GM21367 (cell line): Measurements from ENCODE around the gene AMN1.
A peak's percentile ranks its signal among the peaks of the same experiment; 100 is the strongest.
"Not testable (repeated sequence)": the region's sequence is repeated elsewhere in the genome, so short reads cannot be mapped to it uniquely, and the experiment has no call there.

Experiments used
- ATAC-seq: cut with Tn5 transposase; IDR thresholded peaks from one replicate; pipeline ENCODE4 v1.9.1; 2021; ENCODE audit not compliant: unreplicated experiment

Gene AMN1

DNA sequence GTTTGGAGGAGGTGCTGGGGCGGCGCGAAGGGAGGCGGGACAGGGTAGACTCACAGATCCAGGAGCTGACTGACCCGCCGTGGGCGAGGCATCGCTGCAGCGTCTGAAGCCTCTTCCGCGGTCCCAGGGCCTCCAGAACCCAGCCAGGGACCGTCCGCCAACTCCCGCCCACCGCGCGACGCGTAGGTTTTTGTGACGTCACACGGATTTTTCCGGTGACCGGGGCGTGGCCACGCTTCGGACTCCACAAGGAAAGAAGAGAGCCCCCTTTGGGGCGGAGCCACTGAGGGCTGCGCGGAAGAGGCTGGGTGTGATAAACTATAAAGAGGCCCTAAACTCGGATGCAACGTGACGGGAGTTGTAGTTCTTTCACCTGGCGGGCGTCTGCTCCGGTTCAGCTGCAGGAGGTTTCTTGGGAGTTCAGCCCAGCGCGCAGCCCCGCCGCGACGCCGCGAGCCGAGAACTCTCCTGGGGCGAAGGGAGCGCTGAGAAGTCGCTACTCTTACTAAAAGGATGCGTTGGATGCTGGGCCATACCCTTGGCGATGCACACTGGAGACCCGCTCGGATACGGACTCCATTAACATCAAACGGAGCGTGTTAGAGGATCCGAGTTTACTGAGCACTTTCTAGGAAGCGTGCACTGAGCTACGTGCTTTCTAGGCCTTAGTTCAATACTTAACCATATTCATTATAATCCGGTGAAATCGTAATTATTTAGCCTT, at the start of gene AMN1:
Gene AMN1, minus strand, starts transcription at position 105 of the 724 bp plus-strand sequence. Its CDS starts 13 bp downstream, at position 92.
- peak; percentile 91 for ATAC-seq

GRCh38 chr12:31773867-31774266, 45.0 kb upstream of the AMN1 start:
- no peak for ATAC-seq

DNA sequence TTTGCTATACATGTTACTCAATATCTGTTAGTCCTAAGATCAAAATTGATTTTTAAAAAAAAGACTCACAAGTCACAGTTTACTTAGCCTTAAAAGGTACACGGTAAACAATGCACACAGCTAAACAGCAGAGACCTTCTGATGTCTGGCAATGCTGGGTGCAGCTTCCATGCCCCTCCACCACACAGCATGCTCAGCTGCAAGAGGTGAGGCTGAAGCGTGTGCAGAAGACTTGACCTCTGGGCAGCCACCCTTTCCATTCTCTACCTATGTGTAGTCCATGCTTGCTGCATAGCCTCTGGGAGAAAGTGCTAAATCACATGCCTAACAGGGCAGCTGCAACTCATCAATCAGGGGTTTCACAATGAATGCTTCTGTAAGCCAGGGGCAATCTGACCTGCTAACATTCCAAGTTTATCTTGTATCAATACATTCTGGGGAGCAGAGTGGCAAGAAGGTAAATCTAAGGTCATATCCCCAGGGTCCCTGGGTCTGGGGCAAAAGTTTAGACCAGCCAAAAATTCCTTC, 44.5 kb upstream of the AMN1 start:
- no peak for ATAC-seq

DNA sequence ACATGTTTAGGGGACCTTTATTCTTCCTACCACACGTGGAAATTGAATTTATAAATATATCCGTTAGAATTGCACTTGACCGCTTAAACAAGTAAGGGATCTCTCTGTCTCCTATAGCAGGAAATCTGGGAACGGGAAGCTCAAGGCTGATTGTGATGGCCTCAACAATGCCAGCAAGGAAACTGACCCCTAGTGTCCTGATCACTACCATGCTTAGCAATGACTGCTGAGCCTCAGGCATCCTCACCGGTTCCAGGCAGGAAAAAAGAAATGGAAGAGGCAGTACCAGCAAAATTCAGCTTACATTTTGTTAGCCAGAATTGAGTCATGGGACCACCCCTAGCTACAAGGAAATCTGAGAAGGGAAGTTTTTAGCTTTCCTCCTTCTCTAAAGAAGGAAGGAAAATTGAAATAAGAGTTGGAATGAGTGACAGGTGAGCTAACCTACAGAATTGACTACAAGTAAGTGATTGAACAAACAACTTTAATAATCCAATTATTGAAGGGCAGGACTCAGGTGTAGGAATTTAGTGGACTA, 43.9 kb upstream of the AMN1 start:
- ATAC-seq: no peak

GRCh38 chr12:31772186-31772585, 43.4 kb upstream of the AMN1 start:
- no peak for ATAC-seq

DNA sequence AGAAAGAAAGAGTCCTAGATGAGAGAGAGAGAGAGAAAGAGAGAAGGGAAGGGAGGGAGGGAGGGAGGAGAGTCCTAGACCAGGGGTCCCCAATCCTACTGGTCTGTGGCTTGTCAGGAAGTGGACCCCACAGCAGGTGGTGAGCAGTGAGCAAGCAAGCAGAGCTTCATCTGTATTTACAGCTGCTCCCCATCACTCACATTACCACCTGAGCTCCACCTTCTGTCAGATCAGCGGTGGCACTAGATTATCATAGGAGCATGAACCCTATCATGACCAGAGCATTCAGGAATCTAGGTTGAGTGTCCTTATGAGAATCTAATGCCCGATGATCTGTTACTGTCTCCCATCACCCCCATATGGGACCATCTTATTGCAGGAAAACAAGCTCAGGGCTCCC, 39.2 kb upstream of the AMN1 start:
- ATAC-seq: no peak

GRCh38 chr12:31765931-31766330, 37.1 kb upstream of the AMN1 start:
- ATAC-seq: no peak

- peak; percentile 35 for ATAC-seq
Observed at GRCh38 chr12:31759632-31760459, 31.0 kb upstream of the AMN1 start.

DNA sequence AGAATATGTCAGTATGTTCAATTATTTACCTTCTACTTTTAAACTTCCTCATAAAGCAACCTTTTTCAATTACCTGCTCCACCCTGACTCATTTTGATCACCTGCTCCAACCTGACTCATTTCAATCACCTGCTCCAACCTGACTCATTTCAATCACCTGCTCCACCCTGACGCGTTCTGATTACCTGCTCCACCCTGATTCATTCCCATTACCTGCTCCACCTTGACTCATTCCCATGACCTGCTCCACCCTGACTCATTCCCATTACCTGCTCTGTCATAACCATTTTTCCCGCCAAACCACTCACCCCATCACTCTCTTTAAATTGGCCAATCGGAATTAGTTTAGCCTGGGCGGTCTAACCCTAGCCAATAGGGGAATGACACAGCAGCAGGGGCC, 29.5 kb upstream of the AMN1 start:
- not testable (repeated sequence) for ATAC-seq

- ATAC-seq: no peak
Observed at GRCh38 chr12:31756977-31757420, 28.2 kb upstream of the AMN1 start.

DNA sequence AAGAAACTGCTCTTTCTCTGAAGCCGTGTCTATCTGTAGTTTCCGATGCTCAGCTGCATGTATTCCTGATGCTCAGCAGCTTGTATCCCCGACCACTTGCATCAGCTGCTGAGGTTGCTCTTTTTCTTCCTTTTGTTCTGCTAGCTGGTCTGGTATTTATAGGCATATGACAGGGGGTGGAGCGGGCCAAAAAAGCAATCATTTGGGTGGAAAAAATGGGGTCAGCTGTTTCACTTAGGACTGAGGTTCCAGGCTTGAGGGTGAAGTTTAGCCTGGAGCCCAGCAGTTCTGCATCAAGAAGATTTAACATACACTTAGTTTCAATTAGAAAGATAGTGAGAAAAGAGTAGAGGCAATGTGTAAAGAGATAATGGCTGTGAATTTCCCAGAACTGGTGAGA, 23.6 kb upstream of the AMN1 start:
- ATAC-seq: no peak

DNA sequence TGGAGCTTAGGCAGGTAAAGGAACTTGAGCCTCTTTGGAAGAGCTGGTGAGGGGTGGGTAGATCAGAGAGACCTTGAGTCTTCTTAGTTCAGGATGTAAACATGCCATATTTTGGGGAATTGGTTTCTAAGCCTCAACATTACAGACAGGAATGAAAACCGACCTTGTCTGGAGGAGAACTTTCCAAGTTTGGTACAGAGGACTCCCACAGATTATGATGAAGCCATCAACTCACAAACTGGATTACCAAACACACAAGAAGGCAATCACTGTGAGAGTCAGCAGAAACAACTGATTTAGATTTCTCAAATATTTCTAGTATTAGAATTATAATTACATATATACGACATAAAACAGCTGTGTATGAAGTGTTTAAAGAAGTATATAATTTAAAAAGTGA, 22.3 kb upstream of the AMN1 start:
- ATAC-seq: no peak

DNA sequence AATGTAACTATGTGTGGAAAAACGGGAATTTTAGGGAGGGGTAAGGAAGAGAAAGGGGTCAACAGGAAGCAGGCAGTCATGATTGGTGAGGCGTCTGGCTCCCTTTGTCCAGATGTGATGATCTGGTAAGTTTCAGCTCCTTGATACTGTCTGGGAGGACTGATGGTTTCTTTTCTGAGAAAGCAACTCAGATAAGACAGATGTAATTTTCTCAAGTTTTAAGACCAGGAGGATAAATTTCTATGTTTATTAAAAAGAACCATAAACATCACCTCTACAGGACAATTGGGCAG, 21.9 kb upstream of the AMN1 start:
- no peak for ATAC-seq

DNA sequence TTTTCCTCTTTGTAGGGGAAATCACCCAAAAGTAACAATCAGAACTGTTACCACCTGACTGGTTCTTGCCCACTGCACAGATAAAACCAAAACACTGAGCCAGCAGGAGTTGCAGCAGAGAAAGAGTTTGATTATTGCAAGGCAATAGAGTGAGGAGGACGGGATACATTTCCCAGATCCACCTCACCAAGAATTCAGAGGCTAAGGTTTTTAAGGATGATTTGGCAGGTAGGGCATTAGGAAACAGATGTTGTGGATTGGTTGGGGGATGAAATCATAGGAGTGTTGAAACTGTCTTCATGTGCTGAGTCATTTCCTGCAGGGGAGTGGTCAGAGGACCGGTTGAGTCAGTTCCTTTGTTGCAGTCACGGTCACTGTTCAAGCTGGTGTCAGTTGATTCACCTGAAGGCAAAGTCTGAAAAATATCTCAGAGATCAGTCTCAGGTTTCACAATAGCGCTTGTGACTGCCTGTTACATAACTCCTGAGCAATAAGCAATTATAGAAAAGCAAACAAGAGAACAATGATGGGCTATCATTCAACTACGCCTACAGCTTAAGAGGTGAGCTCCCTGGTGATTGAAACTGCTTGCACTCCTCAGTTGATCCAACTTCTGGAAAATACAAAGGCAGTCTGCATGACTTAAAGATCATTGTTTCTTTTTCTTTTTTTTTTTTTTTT, 20.3 kb upstream of the AMN1 start:
- ATAC-seq: peak; percentile 72

DNA sequence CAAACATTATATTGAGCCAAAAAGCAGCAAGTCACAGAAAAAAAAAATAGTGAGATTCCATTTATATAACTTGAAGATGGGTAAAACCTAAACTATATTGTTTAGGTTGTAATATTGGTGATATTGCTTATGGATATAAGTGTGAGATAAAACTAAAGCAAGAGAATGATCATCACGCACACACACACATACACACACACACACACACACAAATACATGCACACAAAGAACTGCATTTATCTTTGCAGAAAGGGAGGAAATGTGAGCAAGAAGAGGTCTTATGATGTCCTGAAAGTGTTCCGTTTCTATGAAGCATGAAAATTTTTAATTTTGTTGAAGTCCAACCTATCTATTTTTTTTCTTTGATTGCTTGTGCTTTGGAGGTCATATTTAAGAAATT, 16.4 kb upstream of the AMN1 start:
- ATAC-seq: no peak

DNA sequence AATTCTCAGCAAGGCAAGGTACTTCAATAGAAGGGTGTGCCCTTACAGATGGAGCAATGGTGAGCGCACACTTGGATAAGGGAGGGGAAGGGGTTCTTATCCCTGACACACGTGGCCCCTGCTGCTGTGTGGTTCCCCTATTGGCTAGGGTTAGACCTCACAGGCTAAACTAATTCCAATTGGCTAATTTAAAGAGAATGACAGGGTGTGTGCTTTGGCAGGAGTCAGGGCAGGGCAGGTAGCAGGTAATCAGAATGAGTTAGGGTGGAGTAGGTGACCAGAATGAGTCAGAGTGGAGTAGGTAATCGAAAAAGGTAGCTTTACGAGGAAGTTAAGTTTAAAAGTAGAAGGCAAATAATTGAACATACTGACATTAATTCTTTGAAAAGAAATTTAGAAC, 15.5 kb upstream of the AMN1 start:
- ATAC-seq: not testable (repeated sequence)

DNA sequence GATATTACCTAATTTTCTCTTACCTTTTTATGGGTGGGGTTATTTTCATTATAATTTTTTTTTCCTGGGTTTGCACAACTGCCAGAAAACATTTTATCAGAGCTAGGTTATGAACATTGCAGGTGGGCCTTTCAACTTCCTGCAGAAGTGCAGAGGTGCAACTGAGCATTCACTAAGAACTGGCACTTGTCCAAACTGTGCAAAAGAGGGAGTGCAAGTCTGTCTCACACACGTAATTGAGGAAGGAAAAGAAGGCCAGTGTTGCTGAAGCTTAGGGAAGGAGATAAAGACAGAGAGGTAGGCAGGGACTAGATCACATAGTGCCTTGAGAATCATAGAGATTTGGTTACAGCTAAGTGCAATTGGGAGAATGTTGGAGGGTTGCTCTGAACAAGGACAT, 14.1 kb upstream of the AMN1 start:
- no peak for ATAC-seq

GRCh38 chr12:31740628-31741027, 11.8 kb upstream of the AMN1 start:
- ATAC-seq: no peak

- no peak for ATAC-seq
Observed at GRCh38 chr12:31737763-31738162, 8.9 kb upstream of the AMN1 start.

- ATAC-seq: no peak
Observed at GRCh38 chr12:31737345-31737744, 8.5 kb upstream of the AMN1 start.

DNA sequence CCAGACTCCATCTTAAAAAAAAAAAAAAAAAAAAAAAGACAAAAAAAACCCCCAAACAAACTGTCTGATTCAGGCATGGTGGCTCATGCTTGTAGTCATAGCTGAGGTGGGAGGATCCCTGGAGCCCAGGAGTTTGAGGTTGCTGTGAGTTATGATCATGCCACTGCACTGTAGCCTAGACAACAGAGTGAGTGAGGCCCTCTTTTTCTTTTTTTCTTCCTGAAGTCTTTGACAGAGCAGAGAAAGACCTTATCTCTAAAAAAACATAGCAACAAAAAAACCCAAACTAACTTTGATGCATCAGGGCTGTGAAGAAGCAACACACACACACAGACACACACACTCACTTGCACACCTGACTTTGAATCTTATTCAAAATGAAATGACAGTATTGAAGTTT, 7.7 kb upstream of the AMN1 start:
- ATAC-seq: no peak
